HepG2 (cell line): Measurements from ENCODE around the gene SMIM12. TPM values are rescaled to one million over a fixed set of nuclear protein-coding genes. Genes with fewer than 3 reads are reported as not detected.

ENCODE experiments used
- ARID5B ChIP-seq: IDR thresholded peaks from 2 replicates; pipeline ENCODE4 v1.4.0; 2020; ENCODE audit warnings: mild to moderate bottlenecking, missing genetic modification reagents
- ATRX ChIP-seq: sonication (generic); formaldehyde crosslinking; IDR thresholded peaks from 2 replicates; pipeline ENCODE4 v1.4.0; 2020; ENCODE audit warnings: missing genetic modification reagents, borderline replicate concordance
- HNRNPH1 ChIP-seq: fragments of 200-400 bp; formaldehyde crosslinking; optimal IDR thresholded peaks from 2 replicates; pipeline ENCODE3; 2017; ENCODE audit warnings: mild to moderate bottlenecking, low read depth, low read length
- MED8 ChIP-seq: sonication (generic); formaldehyde crosslinking; IDR thresholded peaks from 2 replicates; pipeline ENCODE4 v1.8.1; 2023; ENCODE audit warnings: mild to moderate bottlenecking, missing genetic modification reagents; ENCODE audit not compliant: insufficient replicate concordance
- PITX1 ChIP-seq: sonication (generic); formaldehyde crosslinking; IDR thresholded peaks from 2 replicates; pipeline ENCODE4 v1.5.1; 2020; ENCODE audit warnings: mild to moderate bottlenecking, missing genetic modification reagents
- POLR2AphosphoS5 ChIP-seq: IDR thresholded peaks from 2 replicates; pipeline ENCODE4 v1.6.1; 2012; ENCODE audit warnings: low read depth, low read length
- RARG ChIP-seq: sonication (generic); formaldehyde crosslinking; IDR thresholded peaks from 2 replicates; pipeline ENCODE4 v1.4.0; 2020; ENCODE audit warnings: low read depth, mild to moderate bottlenecking, missing genetic modification reagents
- RBM39 ChIP-seq: fragments of 200-400 bp; formaldehyde crosslinking; IDR thresholded peaks from one replicate; pipeline ENCODE4 v1.6.1; 2018; ENCODE audit warnings: antibody characterized with exemption, mild to moderate bottlenecking, low read depth, low read length; ENCODE audit not compliant: poor library complexity, severe bottlenecking
- REXO4 ChIP-seq: sonication (generic); formaldehyde crosslinking; IDR thresholded peaks from 2 replicates; pipeline ENCODE4 v1.8.0; 2022; ENCODE audit warnings: missing genetic modification reagents, mild to moderate bottlenecking, borderline replicate concordance
- SNAI1 ChIP-seq: sonication (generic); formaldehyde crosslinking; IDR thresholded peaks from 2 replicates; pipeline ENCODE4 v1.5.0; 2020; ENCODE audit warnings: mild to moderate bottlenecking, missing genetic modification reagents, borderline replicate concordance
- STAG1 ChIP-seq: sonication (generic); formaldehyde crosslinking; IDR thresholded peaks from 2 replicates; pipeline ENCODE4 v1.4.0; 2020; ENCODE audit warnings: missing genetic modification reagents
- STAT5B ChIP-seq: sonication (generic); formaldehyde crosslinking; IDR thresholded peaks from 2 replicates; pipeline ENCODE4 v1.4.0; 2020; ENCODE audit warnings: missing genetic modification reagents
- TAF1 ChIP-seq: sonication (generic); formaldehyde crosslinking; IDR thresholded peaks from 2 replicates; pipeline ENCODE4 v1.4.0; 2020; ENCODE audit warnings: missing genetic modification reagents
- TBL1XR1 ChIP-seq: fragments of 150-350 bp; IDR thresholded peaks from 2 replicates; pipeline ENCODE4 v1.6.1; 2014; ENCODE audit warnings: borderline replicate concordance, low read length; ENCODE audit not compliant: partially characterized antibody
- TFAP4 ChIP-seq: sonication (generic); IDR thresholded peaks from 2 replicates; pipeline ENCODE4 v1.6.1; 2016; ENCODE audit warnings: low read depth, borderline replicate concordance
- WIZ ChIP-seq: sonication (generic); formaldehyde crosslinking; IDR thresholded peaks from 2 replicates; pipeline ENCODE4 v1.5.1; 2020; ENCODE audit warnings: mild to moderate bottlenecking, missing genetic modification reagents
- ZFP37 ChIP-seq: sonication (generic); formaldehyde crosslinking; IDR thresholded peaks from 2 replicates; pipeline ENCODE4 v1.4.0; 2020; ENCODE audit warnings: missing genetic modification reagents, borderline replicate concordance
- ZFY ChIP-seq: sonication (generic); formaldehyde crosslinking; IDR thresholded peaks from 2 replicates; pipeline ENCODE4 v1.4.0; 2020; ENCODE audit warnings: missing genetic modification reagents
- ZNF224 ChIP-seq: sonication (generic); formaldehyde crosslinking; IDR thresholded peaks from 2 replicates; pipeline ENCODE4 v1.5.0; 2020; ENCODE audit warnings: mild to moderate bottlenecking, missing genetic modification reagents
- ZNF232 ChIP-seq: sonication (generic); formaldehyde crosslinking; IDR thresholded peaks from 2 replicates; pipeline ENCODE4 v1.4.0; 2020; ENCODE audit warnings: missing genetic modification reagents, borderline replicate concordance
- ZNF274 ChIP-seq: sonication (generic); formaldehyde crosslinking; IDR thresholded peaks from 2 replicates; pipeline ENCODE4 v1.5.1; 2020; ENCODE audit warnings: mild to moderate bottlenecking, missing genetic modification reagents
- ZNF30 ChIP-seq: sonication (generic); formaldehyde crosslinking; IDR thresholded peaks from 2 replicates; pipeline ENCODE4 v1.5.0; 2020; ENCODE audit warnings: mild to moderate bottlenecking, missing genetic modification reagents
- ZNF331 ChIP-seq: sonication (generic); formaldehyde crosslinking; IDR thresholded peaks from 2 replicates; pipeline ENCODE4 v1.4.0; 2020; ENCODE audit warnings: missing genetic modification reagents
- ZNF431 ChIP-seq: sonication (generic); formaldehyde crosslinking; IDR thresholded peaks from 2 replicates; pipeline ENCODE4 v1.9.0; 2022; ENCODE audit warnings: missing genetic modification reagents, low read depth, mild to moderate bottlenecking, borderline replicate concordance
- ZNF674 ChIP-seq: sonication (generic); formaldehyde crosslinking; IDR thresholded peaks from 2 replicates; pipeline ENCODE4 v1.5.0; 2020; ENCODE audit warnings: low read depth, mild to moderate bottlenecking, missing genetic modification reagents
- ZNF839 ChIP-seq: sonication (generic); formaldehyde crosslinking; IDR thresholded peaks from 2 replicates; pipeline ENCODE4 v1.4.0; 2020; ENCODE audit warnings: missing genetic modification reagents, mild to moderate bottlenecking, borderline replicate concordance
- ZSCAN25 ChIP-seq: sonication (generic); formaldehyde crosslinking; IDR thresholded peaks from 2 replicates; pipeline ENCODE4 v1.8.0; 2022; ENCODE audit warnings: mild to moderate bottlenecking, missing genetic modification reagents
- polyA plus RNA-seq, 8 experiments: library from polyadenylated mRNA; depleted of rRNA in 3 of 8; stranded (reverse) in 7 of 8; unstranded in 1 of 8; fragments of >200 nt; fragmentation: Illumina TruSeq in 4 of 8; extraction: Trizol in 4 of 8; gene quantifications; 2 replicates each; pipeline versions ENCODE4 v1.2.1 to v1.2.3, GENCODE V29; 2011 to 2016; ENCODE audit warnings: low read depth in 4 of 8, missing spikeins in 1 of 8, mixed read lengths in 1 of 8; ENCODE audit not compliant: insufficient read depth in 1 of 8
- total RNA-seq, 5 experiments: library from RNA; depleted of rRNA; stranded (reverse); fragments of >200 nt; fragmentation: Illumina TruSeq; extraction: Trizol; gene quantifications; 2 replicates each; pipeline ENCODE4 v1.2.3, GENCODE V29; 2016; ENCODE audit warnings: low read depth in 1 of 5

Gene SMIM12
- total and polyA plus RNA-seq, 2 of the 13 experiments (the other 11 are each of a cell fraction or from before 2014, with no cell fraction given) = 20.1 to 41.3 TPM

GRCh38 chr1:34859446-34860200 is at the start of gene SMIM12 (continued):
- TF ChIP-seq SNAI1 (no peak), STAG1 (CRISPR knock-in tag) (no peak), TAF1 (CRISPR knock-in tag) (peak; percentile 94), ZSCAN25 (CRISPR knock-in tag) (no peak), ATRX (CRISPR knock-in tag) (no peak), ZNF331 (CRISPR knock-in tag) (peak; percentile 74; the same call in 1 of the 2 replicates), RBM39 (peak; percentile 83), MED8 (CRISPR knock-in tag) (no peak), PITX1 (CRISPR knock-in tag) (peak; percentile 63), ZNF224 (CRISPR knock-in tag) (peak; percentile 78; the same call in 1 of the 2 replicates), REXO4 (CRISPR knock-in tag) (no peak), ZNF674 (CRISPR knock-in tag) (peak; percentile 46; the same call in 1 of the 2 replicates), ZFY (CRISPR knock-in tag) (peak; percentile 95), ZNF30 (CRISPR knock-in tag) (peak; percentile 67; the same call in 1 of the 2 replicates), WIZ (no peak), ZNF232 (CRISPR knock-in tag) (peak; percentile 38; the same call in 1 of the 2 replicates), ZNF839 (CRISPR knock-in tag) (0 out of 2 replicates have a peak, but pooled peaks have one; percentile 78), STAT5B (CRISPR knock-in tag) (no peak), RARG (CRISPR knock-in tag) (no peak), ZNF274 (no peak), TBL1XR1 (peak; percentile 64), ZFP37 (CRISPR knock-in tag) (peak; percentile 70; the same call in 1 of the 2 replicates), TFAP4 (no peak), POLR2AphosphoS5 (peak; percentile 87), ARID5B (CRISPR knock-in tag) (peak; percentile 58; the same call in 1 of the 2 replicates), ZNF431 (peak; percentile 76; the same call in 1 of the 2 replicates), HNRNPH1 (no peak)
